Measurements from ENCODE around the gene DEFB118. TPM values are rescaled to one million over a fixed set of nuclear protein-coding genes. Genes with fewer than 3 reads are reported as not detected.

The DEFB118 gene
- total RNA-seq, 2 experiments from 2014 or later, result not detected

- no peaks in the 10 kb centered on the region for H3K9me3 Mint-ChIP-seq
- no peaks in the 10 kb centered on the region for H3K4me1 Mint-ChIP-seq (ENCODE audit: low read depth)
- intact Hi-C loops (cut with micrococcal nuclease), result no loop called here
- DNase-seq, result no peak
- H3K27me3 Mint-ChIP-seq, result peaks cover 12% of the 10 kb centered on the region
- no peaks in the 10 kb centered on the region for H3K36me3 Mint-ChIP-seq
- ChIA-PET POLR2A (no interaction called here), CTCF (no interaction called here)
- no peak overlapping the region for H3K27ac Mint-ChIP-seq
- H3K4me3 Mint-ChIP-seq, result no peak overlapping the region
These were observed 41.6 kb downstream of the DEFB118 start for GRCh38 chr20:31410011-31410410.

- no peaks in the 10 kb centered on the region for H3K36me3 Mint-ChIP-seq
- H3K9me3 Mint-ChIP-seq, result no peaks in the 10 kb centered on the region
- ChIA-PET CTCF (interaction anchor here (3.8 kb wide), 1 partner anchor 88 kb away, joined by 23 read pairs; no protein-coding TSS in a partner anchor), POLR2A (no interaction called here)
- no peak overlapping the region for H3K4me3 Mint-ChIP-seq
- H3K4me1 Mint-ChIP-seq (ENCODE audit: low read depth), result no peaks in the 10 kb centered on the region
- H3K27ac Mint-ChIP-seq, result no peak overlapping the region
- DNase-seq, result no peak
- H3K27me3 Mint-ChIP-seq, result peaks cover 9% of the 10 kb centered on the region
- intact Hi-C loops (cut with micrococcal nuclease), result no loop called here
These were observed 46.0 kb downstream of the DEFB118 start for GRCh38 chr20:31414381-31414780.

- Mint-ChIP-seq H3K27ac (no peak overlapping the region), H3K4me3 (no peak overlapping the region), H3K36me3 (no peaks in the 10 kb centered on the region), H3K9me3 (no peaks in the 10 kb centered on the region), H3K4me1 (ENCODE audit: low read depth) (no peaks in the 10 kb centered on the region), H3K27me3 (peaks cover 9% of the 10 kb centered on the region)
- CTCF ChIA-PET, result interaction anchor here (3.8 kb wide), 1 partner anchor 87 kb away, joined by 23 read pairs; no protein-coding TSS in a partner anchor
- DNase-seq, result no peak
- intact Hi-C loops (cut with micrococcal nuclease), result no loop called here
- POLR2A ChIA-PET, result no interaction called here
These were observed 47.3 kb downstream of the DEFB118 start for GRCh38 chr20:31415653-31416052.

- POLR2A ChIA-PET, result no interaction called here
- no peak overlapping the region for H3K4me3 Mint-ChIP-seq
- no peaks in the 10 kb centered on the region for H3K36me3 Mint-ChIP-seq
- intact Hi-C loops (cut with micrococcal nuclease), result no loop called here
- CTCF ChIA-PET, result no interaction called here
- no peaks in the 10 kb centered on the region for H3K9me3 Mint-ChIP-seq
- H3K27ac Mint-ChIP-seq, result no peak overlapping the region
- peaks cover 7% of the 10 kb centered on the region for H3K27me3 Mint-ChIP-seq
- no peaks in the 10 kb centered on the region for H3K4me1 Mint-ChIP-seq (ENCODE audit: low read depth)
- DNase-seq, result no peak
These were observed 49.9 kb downstream of the DEFB118 start for GRCh38 chr20:31418307-31418706.

Other genes with a start within 250 kb of the DEFB118 start
- gene DEFB115, start 110.9 kb upstream of the DEFB118 start, total RNA-seq, result not detected
- not detected for gene DEFB116, start 60.0 kb upstream of the DEFB118 start, total RNA-seq
- gene DEFB119, start 22.0 kb downstream of the DEFB118 start, total RNA-seq, result not detected
- gene DEFB121, start 37.6 kb downstream of the DEFB118 start, total RNA-seq, result not detected
- gene DEFB123, start 72.0 kb downstream of the DEFB118 start, total RNA-seq, result not detected
- not detected for gene DEFB124, start 106.5 kb downstream of the DEFB118 start, total RNA-seq
- not detected for gene REM1, start 106.7 kb downstream of the DEFB118 start, total RNA-seq
- 100 to 1,000 TPM; 110 to 111 TPM for gene HM13, start 145.8 kb downstream of the DEFB118 start, total RNA-seq
- gene ID1, start 236.7 kb downstream of the DEFB118 start, total RNA-seq, result 1 to 10 TPM in 1 of 2 experiments, under 1 TPM in 1; 0.90 to 1.3 TPM